Medulla oblongata (tissue), 1 donor: Measurements from ENCODE around the gene GLYATL3.

ENCODE experiments used
- DNase-seq: peaks from one replicate; pipeline ENCODE4 v3.0.0-alpha.2; 2015; ENCODE audit errors: extremely low spot score

Gene GLYATL3

DNA sequence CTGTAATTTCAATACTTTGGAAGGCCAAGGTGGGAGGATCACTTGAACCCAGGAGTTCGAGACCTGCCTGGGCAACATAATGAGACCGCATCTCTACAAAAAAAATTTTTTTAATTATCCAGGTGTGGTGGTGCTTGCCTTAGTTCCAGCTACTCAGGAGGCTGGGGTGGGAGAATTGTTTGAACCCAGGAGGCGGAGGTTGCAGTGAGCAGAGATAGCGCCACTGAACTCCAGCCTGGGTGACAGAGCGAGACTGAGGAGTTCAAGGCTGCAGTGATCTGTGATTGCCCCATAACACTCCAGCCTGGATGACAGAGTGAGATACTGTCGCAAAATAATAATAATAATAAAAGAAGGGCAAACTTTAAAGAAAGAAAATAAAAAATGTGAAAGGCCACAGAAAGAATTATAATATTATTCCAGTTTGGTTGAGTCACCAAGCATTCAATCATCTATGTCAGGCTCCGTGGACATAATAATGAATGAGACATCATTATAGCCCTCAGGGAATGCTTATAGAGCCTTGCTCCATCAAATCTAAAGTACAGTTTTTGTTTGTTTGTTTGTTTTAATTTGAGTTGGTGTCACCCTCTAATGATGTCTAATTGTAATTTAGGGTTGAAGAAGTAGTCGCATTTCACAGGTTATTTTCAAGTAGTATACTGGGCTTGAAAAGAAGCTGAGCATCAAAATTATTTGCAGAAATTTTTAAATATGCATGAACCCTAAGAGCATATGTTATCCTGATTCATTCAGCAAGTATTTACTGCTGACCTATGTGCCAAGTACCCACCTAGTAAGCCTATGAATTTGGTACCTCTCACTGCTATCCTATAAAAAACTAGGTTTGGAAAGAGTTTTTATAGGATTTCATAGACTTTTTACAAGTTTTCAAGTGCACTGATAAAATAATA lies 15.1 kb downstream of the GLYATL3 start:
- no peak for DNase-seq

DNA sequence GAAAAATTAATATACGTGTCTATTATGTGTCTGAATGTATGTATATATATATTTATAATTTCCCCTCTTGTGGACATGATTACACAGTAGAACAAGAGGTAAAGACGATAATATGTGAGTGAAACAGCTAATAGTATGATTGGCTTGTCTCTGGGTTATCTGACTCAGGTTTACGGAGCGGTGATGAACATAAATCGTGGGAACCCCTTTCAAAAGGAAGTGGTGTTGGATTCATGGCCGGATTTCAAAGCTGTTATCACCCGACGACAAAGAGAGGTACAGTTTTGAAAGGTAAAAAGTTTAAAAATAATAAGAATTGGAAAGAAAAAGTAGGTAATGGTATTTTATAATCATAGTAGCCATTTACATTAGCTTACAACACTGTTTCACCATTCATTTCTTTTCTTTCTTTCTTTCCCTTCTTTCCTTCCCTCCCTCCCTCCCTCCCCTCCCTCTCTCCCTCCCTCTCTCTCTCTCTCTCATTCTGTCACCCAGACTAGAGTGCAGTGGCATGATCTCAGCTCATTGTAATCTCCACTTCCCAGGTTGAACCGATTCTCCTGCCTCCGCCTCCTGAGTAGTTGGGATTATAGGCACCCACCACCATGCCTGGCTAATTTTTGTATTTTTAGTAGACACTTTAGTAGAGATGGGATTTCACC lies 15.9 kb downstream of the GLYATL3 start:
- DNase-seq, result no peak

GRCh38 chr6:49516147-49516505 lies 16.4 kb downstream of the GLYATL3 start:
- no peak for DNase-seq

GRCh38 chr6:49517919-49518318 lies 18.2 kb downstream of the GLYATL3 start:
- no peak for DNase-seq

- DNase-seq, result no peak
Observed at GRCh38 chr6:49519660-49520059, 19.9 kb downstream of the GLYATL3 start.

- DNase-seq, result no peak
Observed at GRCh38 chr6:49522710-49523593, 23.2 kb downstream of the GLYATL3 start.

DNA sequence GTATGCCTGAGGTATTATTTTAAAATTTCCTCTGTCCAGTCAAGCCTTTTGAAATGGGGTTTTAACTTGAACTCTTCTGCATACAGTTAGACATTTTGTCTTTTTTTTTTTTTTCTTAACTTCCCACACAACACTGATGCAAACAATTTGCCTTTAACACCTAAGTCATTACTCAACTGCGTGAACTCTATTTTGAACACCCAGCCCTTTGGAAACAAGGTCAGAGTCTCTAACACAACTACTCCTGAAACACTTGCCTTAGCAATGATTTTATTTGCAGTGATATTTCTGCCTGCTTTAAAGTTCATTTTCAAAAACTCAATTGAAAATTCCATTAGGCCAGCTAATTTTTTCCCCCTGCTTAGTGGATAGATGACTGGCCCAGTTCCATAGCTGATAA lies 24.2 kb downstream of the GLYATL3 start:
- DNase-seq, result no peak

DNA sequence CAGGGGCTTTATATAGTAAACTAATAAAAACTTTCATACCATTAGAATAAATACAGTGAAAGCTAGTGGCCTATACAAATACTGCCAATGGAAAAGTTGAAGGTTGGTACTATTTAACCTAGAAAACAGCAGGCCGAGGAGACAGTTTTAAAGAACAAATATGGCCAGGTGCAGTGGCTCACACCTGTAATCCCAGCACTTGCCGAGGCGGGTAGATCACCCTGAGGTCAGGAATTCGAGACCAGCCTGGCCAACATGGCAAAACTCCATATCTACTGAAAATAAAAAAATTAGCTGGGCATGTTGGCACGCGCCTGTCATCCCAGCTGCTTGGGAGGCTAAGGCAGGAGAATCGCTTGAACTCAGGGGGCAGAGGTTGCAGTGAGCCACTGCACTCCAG lies 24.8 kb downstream of the GLYATL3 start:
- DNase-seq, result no peak

- DNase-seq, result no peak
Observed at GRCh38 chr6:49526598-49526997, 26.9 kb downstream of the GLYATL3 start.

DNA sequence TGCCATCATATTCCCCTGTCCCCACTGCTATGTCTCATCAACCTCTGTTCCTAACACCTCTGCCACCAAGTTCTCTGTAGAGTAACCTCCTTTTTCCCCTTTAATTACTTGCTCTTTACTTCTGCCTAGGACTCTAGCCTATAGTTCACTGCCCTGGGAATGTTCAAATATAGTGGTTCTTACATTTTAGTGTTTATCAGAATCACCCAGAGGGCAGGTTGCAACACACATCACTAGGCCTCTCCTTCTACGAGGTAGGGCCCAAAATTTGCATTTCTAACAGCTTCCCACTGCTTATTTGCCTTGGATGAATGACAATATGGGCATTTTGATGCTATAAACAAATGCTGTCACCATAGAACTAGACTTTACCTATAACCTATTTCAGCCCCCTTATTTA lies 27.6 kb downstream of the GLYATL3 start:
- no peak for DNase-seq

GRCh38 chr6:49528571-49528970 lies 28.8 kb downstream of the GLYATL3 start:
- DNase-seq, result no peak

- no peak for DNase-seq
Observed at GRCh38 chr6:49530141-49530776, 30.5 kb downstream of the GLYATL3 start.

GRCh38 chr6:49531774-49532569 lies 32.2 kb downstream of the GLYATL3 start:
- peak; percentile 75 for DNase-seq

DNA sequence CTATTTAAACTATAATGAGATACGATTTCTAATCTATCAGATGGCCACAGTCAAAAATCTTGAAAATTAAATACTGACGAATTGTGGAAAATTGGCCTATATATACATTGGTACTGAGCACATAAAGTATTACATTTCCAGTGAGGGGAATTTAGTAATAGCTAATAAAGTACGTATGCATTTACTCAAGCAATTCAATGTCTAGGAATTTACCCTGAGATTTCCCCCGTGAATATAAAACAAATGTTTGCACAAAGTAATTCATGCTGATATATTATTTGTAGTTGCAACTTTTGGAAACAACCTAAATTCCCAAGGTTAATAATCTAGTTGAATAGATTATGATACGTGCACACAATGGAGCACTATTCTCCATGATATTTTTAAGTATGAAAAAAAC lies 36.1 kb downstream of the GLYATL3 start:
- DNase-seq, result no peak

DNA sequence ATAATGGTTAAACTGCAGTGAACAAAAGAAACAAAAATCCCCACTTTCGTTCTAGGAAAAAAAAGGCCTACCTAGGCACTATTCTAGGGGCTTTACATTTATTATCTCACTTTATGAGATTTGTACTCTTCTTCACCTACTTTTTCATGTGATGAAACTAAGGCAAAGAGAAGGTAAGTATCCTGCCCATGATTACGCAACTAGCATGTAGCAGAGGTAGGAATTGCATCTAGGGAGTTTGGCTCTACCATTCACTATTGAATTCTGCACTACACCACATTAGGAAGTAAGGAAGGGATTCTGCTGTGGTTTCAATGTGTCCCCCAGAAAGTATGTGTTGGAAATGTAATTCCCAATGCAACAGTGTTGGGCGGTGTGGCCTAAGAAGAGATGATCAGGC lies 39.4 kb downstream of the GLYATL3 start:
- no peak for DNase-seq

DNA sequence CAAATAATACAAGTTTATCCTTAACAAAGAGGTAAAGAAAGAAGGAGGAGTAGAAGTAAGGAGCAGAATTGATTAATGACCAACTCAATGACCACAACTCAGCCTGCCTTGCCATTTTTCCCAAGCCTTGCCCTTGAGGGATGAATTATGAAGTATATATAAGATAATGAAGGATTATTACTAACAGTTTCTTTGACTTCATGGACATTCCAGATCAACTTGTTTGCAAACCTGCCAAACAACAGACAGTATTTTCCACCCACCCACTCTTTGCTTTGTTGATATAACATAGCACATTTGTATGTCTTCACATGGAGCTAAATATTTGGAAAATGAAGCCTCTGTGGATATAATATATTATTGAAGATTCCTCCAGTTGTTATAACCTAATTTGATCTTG lies 40.9 kb downstream of the GLYATL3 start:
- no peak for DNase-seq

DNA sequence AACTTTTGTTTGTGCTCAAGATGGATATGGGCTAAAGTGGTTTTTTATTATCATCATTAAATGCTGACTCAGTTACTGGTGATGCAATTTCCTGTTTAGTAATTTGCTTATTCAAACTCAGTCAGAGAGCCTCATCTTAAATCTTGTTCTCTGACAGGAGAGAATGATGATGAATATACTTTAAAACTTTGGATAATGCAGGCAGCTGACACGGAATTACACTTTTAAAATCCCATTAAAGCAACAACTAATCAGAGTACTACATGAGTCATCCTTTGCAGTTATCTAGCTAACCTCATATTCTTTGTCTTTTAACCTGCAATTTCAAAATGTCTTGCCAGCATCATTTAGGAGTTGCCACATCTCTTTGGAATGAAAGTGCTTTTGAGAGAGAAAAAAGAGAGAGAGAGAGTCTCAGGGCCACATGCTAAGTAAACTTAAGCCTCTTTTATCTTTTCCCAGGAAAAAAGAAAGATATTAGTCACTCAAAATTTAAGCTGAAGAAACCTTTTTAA lies 41.5 kb downstream of the GLYATL3 start:
- DNase-seq, result no peak

DNA sequence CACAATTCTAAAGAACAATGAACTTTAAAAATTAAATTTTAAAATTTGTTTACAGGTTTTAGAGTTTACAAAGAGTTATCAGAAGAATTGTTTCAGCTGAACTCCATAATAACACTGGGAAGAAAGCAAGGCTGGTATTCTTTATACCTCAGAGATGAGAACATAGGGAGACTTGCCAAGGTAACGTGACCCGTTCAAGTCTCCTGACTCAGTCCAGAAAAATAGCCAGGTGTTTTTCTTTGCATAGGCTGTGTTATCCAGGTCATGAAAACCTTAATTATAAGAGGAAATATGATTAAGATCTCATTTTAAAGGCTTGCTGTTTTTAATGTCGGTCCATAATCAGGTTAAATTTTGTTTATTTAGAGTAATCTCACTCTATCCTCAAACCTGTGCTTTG lies 42.2 kb downstream of the GLYATL3 start:
- no peak for DNase-seq

DNA sequence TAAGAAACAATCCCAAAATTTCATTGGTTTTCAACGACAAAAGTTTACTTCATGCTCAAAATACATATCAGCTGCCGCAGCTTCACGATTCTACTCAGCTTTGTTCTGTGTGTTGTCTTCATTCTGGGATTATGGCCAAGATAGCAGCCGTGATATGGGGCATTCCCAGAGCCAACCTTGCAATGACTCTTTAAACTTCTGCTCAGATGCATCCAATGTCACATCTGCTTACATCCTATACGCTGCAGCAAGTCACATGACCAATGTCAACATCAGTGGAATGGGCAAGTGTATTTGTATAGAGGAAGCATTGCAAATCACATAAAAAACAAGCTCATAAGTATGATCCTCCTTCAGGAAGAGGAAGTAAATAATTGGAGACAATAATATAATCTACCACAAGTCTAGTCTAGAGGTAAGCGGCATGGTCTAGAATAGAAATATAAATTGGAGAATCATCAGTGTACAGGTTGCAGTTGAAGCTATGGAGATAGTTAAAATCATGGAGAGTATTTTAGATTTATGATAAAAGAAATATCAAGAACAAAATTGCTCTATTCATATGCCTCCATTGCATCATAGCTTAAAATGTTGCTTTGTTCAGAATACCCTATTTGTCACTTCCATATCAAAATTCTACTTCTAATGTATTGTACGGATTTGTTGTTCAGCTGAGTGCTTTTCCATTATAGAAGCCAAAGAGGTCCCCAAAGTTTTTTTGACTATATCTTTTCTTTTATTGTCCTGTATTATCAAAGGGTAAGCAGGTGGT lies 43.5 kb downstream of the GLYATL3 start:
- DNase-seq, result no peak

DNA sequence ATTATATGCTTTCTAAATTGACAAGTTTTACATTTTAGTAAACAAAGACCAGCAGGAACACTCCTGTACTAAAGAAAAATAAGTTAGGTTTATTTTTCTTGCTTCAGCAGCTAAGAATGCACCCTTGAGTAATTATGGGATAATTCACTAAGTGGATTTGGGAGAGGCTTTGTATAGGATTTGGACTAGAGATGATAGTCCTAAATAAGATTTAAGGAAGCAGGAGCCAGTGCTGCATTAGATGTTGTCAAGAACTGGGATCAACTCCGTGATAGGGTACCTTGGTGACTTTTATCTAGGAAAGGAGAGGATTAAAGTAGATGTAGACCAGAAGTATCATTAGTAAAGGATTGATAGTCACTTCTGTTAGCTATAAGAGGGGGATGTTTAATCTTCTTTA lies 46.6 kb downstream of the GLYATL3 start:
- no peak for DNase-seq
